ENCODE results near the gene ALPI. TPM values are rescaled to one million over a fixed set of nuclear protein-coding genes. Genes with fewer than 3 reads are reported as not detected.

The ALPI gene
- total RNA-seq, 1 donor from 2014 or later, result not detected

DNA sequence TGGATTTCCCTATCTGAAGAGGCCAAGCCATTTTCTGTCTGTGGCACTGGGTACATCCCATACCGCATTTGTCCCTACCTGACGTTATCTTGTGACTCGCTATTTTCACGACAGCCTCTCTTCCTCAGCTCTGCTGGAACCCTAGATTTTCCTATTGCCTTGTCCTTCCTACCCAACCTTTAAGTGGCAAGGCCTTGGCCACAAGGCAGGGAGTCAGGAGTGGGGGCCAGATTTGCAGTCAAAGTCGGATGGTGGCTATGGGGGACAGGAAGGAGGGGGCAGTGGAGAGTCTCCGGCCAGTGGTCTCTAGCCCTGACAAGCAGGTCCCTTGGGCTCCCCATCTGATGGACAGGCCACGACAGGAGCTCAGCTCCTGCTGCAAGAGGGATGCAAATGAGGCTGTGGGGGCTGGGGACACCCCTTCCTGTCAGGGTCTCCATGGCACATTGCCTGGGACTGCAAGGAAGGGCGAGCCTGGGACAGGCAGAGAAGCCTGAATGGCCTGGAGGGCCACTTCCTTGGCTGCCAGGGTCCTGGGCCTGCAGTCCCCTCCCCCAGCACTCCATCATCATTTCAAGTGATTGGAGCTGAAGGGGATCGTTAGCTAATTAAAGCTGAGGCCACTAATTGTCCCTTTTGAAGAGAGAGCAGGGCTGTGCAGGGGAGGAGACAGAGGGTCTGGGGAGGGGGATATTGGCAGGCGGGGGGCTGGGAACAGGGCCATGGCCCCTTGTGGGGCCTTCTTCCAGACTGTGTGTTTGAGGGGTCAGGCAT lies 37.9 kb downstream of the ALPI start:
- Histone ChIP-seq H3K4me3 (ENCODE audit: low read depth, low read length) (no peak overlapping the region), H3K36me3 (ENCODE audit: control insufficient read depth, insufficient read depth, low read length) (no peaks in the 10 kb centered on the region), H3K27me3 (ENCODE audit: control insufficient read depth, insufficient read depth, low read length) (peaks cover 39% of the 10 kb centered on the region)
- TF ChIP-seq, protein P1, sequence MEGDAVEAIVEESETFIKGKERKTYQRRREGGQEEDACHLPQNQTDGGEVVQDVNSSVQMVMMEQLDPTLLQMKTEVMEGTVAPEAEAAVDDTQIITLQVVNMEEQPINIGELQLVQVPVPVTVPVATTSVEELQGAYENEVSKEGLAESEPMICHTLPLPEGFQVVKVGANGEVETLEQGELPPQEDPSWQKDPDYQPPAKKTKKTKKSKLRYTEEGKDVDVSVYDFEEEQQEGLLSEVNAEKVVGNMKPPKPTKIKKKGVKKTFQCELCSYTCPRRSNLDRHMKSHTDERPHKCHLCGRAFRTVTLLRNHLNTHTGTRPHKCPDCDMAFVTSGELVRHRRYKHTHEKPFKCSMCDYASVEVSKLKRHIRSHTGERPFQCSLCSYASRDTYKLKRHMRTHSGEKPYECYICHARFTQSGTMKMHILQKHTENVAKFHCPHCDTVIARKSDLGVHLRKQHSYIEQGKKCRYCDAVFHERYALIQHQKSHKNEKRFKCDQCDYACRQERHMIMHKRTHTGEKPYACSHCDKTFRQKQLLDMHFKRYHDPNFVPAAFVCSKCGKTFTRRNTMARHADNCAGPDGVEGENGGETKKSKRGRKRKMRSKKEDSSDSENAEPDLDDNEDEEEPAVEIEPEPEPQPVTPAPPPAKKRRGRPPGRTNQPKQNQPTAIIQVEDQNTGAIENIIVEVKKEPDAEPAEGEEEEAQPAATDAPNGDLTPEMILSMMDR (IDR thresholded peaks at IDR 0.05; ENCODE audit: insufficient read depth, low read length, poor library complexity, severe bottlenecking), result no peak
- no peak for DNase-seq (ENCODE audit: low read depth)

DNA sequence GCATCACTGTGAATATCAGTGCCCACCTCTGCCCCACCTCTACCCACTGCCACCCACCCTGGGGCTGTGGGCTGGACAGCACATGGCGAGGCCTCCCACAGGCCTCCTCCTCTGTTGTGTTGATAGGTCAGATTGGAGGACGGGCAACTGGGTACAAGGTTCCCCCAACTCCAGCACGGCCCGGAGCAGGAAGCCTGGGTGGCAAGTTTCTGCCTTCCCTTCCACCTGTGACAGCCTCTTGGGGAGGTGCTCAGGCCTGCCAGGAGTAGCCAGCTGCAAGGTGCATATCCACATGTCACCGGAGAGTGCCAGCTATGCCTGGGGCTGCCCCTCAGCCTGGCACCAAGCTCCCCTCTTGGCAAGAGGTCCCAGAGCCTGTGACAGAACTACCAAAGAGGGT lies 38.6 kb downstream of the ALPI start:
- no peak overlapping the region for H3K4me3 ChIP-seq (ENCODE audit: low read depth, low read length)
- DNase-seq (ENCODE audit: low read depth), result no peak
- H3K36me3 ChIP-seq (ENCODE audit: control insufficient read depth, insufficient read depth, low read length), result no peaks in the 10 kb centered on the region
- TF ChIP-seq, protein P1 (IDR thresholded peaks at IDR 0.05; ENCODE audit: insufficient read depth, low read length, poor library complexity, severe bottlenecking), result no peak
- peaks cover 42% of the 10 kb centered on the region for H3K27me3 ChIP-seq (ENCODE audit: control insufficient read depth, insufficient read depth, low read length)

- Histone ChIP-seq H3K4me3 (ENCODE audit: low read depth, low read length) (no peak overlapping the region), H3K36me3 (ENCODE audit: control insufficient read depth, insufficient read depth, low read length) (no peaks in the 10 kb centered on the region), H3K27me3 (ENCODE audit: control insufficient read depth, insufficient read depth, low read length) (peaks cover 40% of the 10 kb centered on the region)
- TF ChIP-seq, protein P1 (IDR thresholded peaks at IDR 0.05; ENCODE audit: insufficient read depth, low read length, poor library complexity, severe bottlenecking), result no peak
- no peak for DNase-seq (ENCODE audit: low read depth)
Measured at GRCh38 chr2:232495292-232495691, 39.3 kb downstream of the ALPI start.

DNA sequence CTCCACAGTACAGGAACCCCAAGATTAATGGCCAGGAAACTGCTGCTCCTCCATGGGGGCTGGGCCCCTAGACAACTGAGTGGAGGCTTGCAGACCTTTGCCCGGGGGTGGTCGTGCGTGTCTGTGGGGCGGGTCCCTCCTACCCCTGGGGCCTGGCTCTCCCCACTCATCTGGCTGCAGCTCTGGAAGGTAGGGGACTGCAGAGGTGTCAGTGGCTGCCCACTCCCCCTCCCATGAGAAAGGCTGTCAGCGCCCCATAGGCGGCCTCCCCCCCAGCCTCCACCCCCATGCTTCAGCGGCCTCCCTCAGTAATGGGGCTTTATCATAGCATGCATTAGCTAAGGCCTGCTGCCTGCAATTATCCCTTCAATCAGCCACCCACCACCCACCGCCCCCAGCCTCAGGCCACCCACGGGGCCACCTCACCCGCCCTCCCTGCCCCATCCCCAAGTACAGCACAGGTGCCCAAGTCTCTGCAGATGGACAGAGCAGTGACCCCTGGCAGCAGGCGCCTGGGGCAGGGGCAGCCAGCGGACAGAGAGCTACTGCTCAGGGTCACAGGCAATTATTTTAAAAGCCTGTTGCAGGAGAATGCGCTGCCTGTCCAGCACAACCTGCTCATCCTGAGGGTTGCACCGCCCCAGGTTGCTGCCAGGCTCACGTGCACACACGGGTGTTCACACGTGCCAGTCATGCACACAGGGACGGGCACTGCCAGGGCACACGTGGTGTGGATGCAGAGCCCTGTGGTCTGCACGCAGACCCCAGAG lies 40.7 kb downstream of the ALPI start:
- Histone ChIP-seq H3K27me3 (ENCODE audit: control insufficient read depth, insufficient read depth, low read length) (peaks cover 48% of the 10 kb centered on the region), H3K4me3 (ENCODE audit: low read depth, low read length) (no peak overlapping the region), H3K36me3 (ENCODE audit: control insufficient read depth, insufficient read depth, low read length) (no peaks in the 10 kb centered on the region)
- no peak for DNase-seq (ENCODE audit: low read depth)
- TF ChIP-seq, protein P1 (IDR thresholded peaks at IDR 0.05; ENCODE audit: insufficient read depth, low read length, poor library complexity, severe bottlenecking), result no peak

DNA sequence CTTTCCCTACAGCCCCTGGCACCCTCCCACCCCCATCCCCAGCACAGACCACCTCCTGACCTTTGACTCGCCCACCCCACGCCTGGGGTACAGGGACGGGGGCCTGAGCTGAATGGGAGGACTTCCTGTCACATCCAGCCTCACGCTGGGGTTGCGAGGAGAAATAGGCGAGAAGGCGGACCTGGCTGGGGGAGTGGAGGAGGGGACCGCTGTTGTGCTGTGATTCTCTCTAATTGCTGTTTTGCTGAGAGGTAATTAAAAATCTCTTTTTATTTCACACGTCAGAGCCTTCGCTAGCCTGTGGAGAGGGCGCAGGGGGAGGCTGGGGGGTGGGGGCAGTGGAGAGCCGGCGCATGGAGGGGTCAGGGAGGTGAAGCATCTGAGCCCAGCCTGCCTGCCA lies 41.4 kb downstream of the ALPI start:
- Histone ChIP-seq H3K4me3 (ENCODE audit: low read depth, low read length) (no peak overlapping the region), H3K27me3 (ENCODE audit: control insufficient read depth, insufficient read depth, low read length) (peaks cover 54% of the 10 kb centered on the region), H3K36me3 (ENCODE audit: control insufficient read depth, insufficient read depth, low read length) (no peaks in the 10 kb centered on the region)
- no peak for DNase-seq (ENCODE audit: low read depth)
- TF ChIP-seq, protein P1 (IDR thresholded peaks at IDR 0.05; ENCODE audit: insufficient read depth, low read length, poor library complexity, severe bottlenecking), result no peak
